NB4 (cell line): ENCODE results near the gene KCNJ10.

Source experiments
- DNase-seq: peaks from one replicate; pipeline ENCODE4 v3.0.0; 2010; ENCODE audit warnings: low read depth
- H3K4me3 ChIP-seq: one replicate; pipeline ENCODE4 v1.5.1; 2011; ENCODE audit warnings: mild to moderate bottlenecking, low read depth, low read length, moderate library complexity
- MYC ChIP-seq: IDR thresholded peaks from 2 replicates; pipeline ENCODE4 v1.6.1; 2011; ENCODE audit warnings: low read depth, low read length
- POLR2A ChIP-seq: IDR thresholded peaks from 2 replicates; pipeline ENCODE4 v1.6.1; 2011; ENCODE audit warnings: mild to moderate bottlenecking; ENCODE audit not compliant: insufficient read length; ENCODE audit errors: extremely low read depth
- TF ChIP-seq, protein P1 (sequence below): IDR thresholded peaks from one replicate; pipeline ENCODE4 v1.5.1; 2012; ENCODE audit warnings: low read depth, low read length
- TF ChIP-seq, protein P2 (sequence below): IDR thresholded peaks from 2 replicates; pipeline ENCODE4 v1.6.1; 2011; ENCODE audit warnings: low read depth, low read length

The KCNJ10 gene

DNA sequence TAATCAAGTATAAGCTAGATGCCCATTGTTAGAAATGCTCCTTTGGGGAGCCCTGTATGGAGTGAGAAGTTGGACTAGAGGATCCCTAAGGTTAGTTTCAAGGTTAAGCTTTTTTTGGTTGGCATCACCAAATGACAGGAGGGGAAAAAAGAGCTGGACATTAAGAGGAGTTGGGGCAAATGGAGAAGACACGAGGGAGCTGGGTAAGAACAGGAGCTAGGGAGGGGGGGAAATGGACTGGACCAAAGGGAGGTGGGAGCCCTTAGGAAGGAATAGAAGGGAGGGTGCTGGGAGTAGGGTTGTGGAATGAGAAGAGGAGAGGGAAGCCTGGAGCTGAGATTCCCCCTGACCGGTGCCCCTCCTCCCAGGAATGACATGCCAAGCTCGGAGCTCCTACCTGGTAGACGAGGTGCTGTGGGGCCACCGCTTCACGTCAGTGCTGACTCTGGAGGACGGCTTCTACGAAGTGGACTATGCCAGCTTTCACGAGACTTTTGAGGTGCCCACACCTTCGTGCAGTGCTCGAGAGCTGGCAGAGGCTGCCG, 17.2 kb upstream of the KCNJ10 start:
- no peak overlapping the region for H3K4me3 ChIP-seq
- no peak for DNase-seq
- TF ChIP-seq POLR2A (no peak), MYC (no peak)
- TF ChIP-seq, protein P1, sequence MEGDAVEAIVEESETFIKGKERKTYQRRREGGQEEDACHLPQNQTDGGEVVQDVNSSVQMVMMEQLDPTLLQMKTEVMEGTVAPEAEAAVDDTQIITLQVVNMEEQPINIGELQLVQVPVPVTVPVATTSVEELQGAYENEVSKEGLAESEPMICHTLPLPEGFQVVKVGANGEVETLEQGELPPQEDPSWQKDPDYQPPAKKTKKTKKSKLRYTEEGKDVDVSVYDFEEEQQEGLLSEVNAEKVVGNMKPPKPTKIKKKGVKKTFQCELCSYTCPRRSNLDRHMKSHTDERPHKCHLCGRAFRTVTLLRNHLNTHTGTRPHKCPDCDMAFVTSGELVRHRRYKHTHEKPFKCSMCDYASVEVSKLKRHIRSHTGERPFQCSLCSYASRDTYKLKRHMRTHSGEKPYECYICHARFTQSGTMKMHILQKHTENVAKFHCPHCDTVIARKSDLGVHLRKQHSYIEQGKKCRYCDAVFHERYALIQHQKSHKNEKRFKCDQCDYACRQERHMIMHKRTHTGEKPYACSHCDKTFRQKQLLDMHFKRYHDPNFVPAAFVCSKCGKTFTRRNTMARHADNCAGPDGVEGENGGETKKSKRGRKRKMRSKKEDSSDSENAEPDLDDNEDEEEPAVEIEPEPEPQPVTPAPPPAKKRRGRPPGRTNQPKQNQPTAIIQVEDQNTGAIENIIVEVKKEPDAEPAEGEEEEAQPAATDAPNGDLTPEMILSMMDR = no peak
- TF ChIP-seq, protein P2, sequence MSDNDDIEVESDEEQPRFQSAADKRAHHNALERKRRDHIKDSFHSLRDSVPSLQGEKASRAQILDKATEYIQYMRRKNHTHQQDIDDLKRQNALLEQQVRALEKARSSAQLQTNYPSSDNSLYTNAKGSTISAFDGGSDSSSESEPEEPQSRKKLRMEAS = no peak

DNA sequence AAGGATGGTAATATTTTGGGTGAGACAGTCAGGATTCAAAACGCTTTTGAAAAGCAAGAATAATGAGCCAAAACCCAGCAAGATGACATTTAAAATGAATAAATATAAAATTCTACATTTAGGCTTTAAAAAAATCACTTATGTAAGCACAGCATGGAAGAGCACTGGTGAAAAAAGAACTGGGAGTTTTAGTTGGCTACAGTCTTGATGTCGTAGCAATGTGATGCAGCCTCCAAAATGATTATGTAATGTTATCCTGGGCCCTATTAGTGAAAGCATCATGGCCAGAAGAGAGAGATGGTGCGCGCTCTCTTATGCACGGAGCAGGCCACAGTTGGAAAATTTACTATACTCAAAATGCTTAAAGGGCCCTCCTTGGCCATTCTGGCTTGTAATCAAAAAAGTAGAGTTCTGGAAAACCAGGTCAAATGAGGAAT, 16.5 kb upstream of the KCNJ10 start:
- DNase-seq = no peak
- no peak overlapping the region for H3K4me3 ChIP-seq
- TF ChIP-seq, protein P1 = no peak
- TF ChIP-seq POLR2A = no peak
- no peak for TF ChIP-seq MYC
- TF ChIP-seq, protein P2 = no peak

- DNase-seq = peak; percentile 79
- TF ChIP-seq, protein P1 = peak; percentile 91
- no peak for TF ChIP-seq MYC
These were observed 15.9 kb upstream of the KCNJ10 start for GRCh38 chr1:160085686-160086455.

GRCh38 chr1:160084771-160085321, 14.9 kb upstream of the KCNJ10 start:
- no peak for DNase-seq
- TF ChIP-seq, protein P2 = no peak
- TF ChIP-seq POLR2A (no peak), MYC (no peak)
- TF ChIP-seq, protein P1 = no peak
- no peak overlapping the region for H3K4me3 ChIP-seq

More at GRCh38 chr1:160085686-160086455, 15.9 kb upstream of the KCNJ10 start:
- H3K4me3 ChIP-seq = no peak overlapping the region

- TF ChIP-seq POLR2A (no peak), MYC (no peak)
- TF ChIP-seq, protein P2 = no peak
- TF ChIP-seq, protein P1 = peak; percentile 27
- no peak overlapping the region for H3K4me3 ChIP-seq
- peak; percentile 24 for DNase-seq
These were observed 14.2 kb upstream of the KCNJ10 start for GRCh38 chr1:160083968-160084770.
